ENCODE results near the gene CNOT4. TPM values are rescaled to one million over a fixed set of nuclear protein-coding genes. Genes with fewer than 3 reads are reported as not detected.

Gene CNOT4
- total and polyA plus RNA-seq, 2 of the 13 experiments (the other 11 are each of a cell fraction or from before 2014, with no cell fraction given) = 7.4 to 8.4 TPM

GRCh38 chr7:135355377-135356048, 154.4 kb downstream of the CNOT4 start (continued):
- no peak for TF ChIP-seq ZNF276 (CRISPR knock-in tag; IDR thresholded peaks at IDR 0.05; ENCODE audit: low read depth)
- no peak for TF ChIP-seq ZNF598 (CRISPR knock-in tag; IDR thresholded peaks at IDR 0.05; ENCODE audit: borderline replicate concordance)
- no peak for TF ChIP-seq TBP (CRISPR knock-in tag; IDR thresholded peaks at IDR 0.05)
- no peak for TF ChIP-seq MYC (CRISPR knock-in tag; IDR thresholded peaks at IDR 0.05; ENCODE audit: borderline replicate concordance)
- no peak for TF ChIP-seq SRSF1 (optimal IDR thresholded peaks at IDR 0.05; ENCODE audit: low read depth, low read length)
- no peak for TF ChIP-seq SIX4 (CRISPR knock-in tag; IDR thresholded peaks at IDR 0.05)
- TF ChIP-seq KDM3A (CRISPR knock-in tag; IDR thresholded peaks at IDR 0.05; ENCODE audit: low read depth) = no peak
- no peak for TF ChIP-seq ZNF644 (CRISPR knock-in tag; IDR thresholded peaks at IDR 0.05; ENCODE audit: low read depth)
- no peak for TF ChIP-seq ZNF205 (CRISPR knock-in tag; IDR thresholded peaks at IDR 0.05)
- no peak for TF ChIP-seq ZNF773 (CRISPR knock-in tag; IDR thresholded peaks at IDR 0.05; ENCODE audit: borderline replicate concordance)
- no peak for TF ChIP-seq BCLAF1 (IDR thresholded peaks at IDR 0.05)
- TF ChIP-seq POGZ (CRISPR knock-in tag; IDR thresholded peaks at IDR 0.05) = no peak
- no peak for TF ChIP-seq ZFP37 (CRISPR knock-in tag; IDR thresholded peaks at IDR 0.05; ENCODE audit: borderline replicate concordance)

Measured in HepG2 (cell line).